Activated naive CD4-positive, alpha-beta T cell treated with anti-CD3 and anti-CD28 coated beads, Interleukin-2, amount 50 U/mL, for 72 hours (primary cell): ENCODE measurements around the gene THNSL1. TPM values are rescaled to one million over a fixed set of nuclear protein-coding genes. Genes with fewer than 3 reads are reported as not detected.

Experiments used
- ATAC-seq, 2 donors: fragments of 150-1000 bp; cut with Tn5 transposase; 2 replicates each; pipeline ENCODE4 v1.10.0; 2021; ENCODE audit warnings: mild to moderate bottlenecking in 2 of 2, moderate library complexity in 2 of 2
- DNase-seq, 2 donors: peaks; one replicate each; pipeline ENCODE4 v3.0.0; 2021 to 2022; ENCODE audit warnings: low spot score in 2 of 2
- H3K27ac Mint-ChIP-seq, 2 donors: one replicate each; pipeline ENCODE4 v1.8.0; 2022; ENCODE audit warnings: mild to moderate bottlenecking in 2 of 2, mixed read lengths in 2 of 2
- H3K36me3 Mint-ChIP-seq, 2 donors: one replicate each; pipeline ENCODE4 v1.8.0; 2022; ENCODE audit warnings: mixed read lengths in 2 of 2
- H3K9me3 Mint-ChIP-seq, 2 donors: one replicate each; pipeline ENCODE4 v1.8.0; 2022; ENCODE audit warnings: mixed read lengths in 2 of 2
- total RNA-seq, 2 donors: library from RNA; stranded (reverse); gene quantifications; one replicate each; pipeline ENCODE4 v1.2.3, GENCODE V29; 2022

The THNSL1 gene
- total RNA-seq, 2 donors from 2014 or later = 3.7 to 6.7 TPM

DNA sequence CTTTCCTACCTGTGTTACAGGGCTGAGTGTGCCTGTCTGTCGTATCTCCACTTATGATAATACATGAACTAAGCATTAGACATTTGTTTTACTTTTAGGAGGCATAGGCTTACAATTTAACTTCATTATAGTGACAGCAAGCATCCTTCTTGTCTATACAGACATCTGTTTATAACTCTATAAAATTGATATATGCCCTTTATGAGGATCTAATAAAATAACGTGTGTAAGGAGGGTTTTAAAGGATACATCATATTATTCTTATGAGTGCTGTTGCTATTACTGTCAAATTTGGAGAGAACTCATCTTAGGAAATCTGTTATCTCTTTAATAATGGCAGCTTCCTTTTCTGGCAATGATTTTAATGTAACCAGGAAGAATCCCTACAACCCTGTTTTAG lies 21.9 kb downstream of the THNSL1 start:
- Mint-ChIP-seq H3K36me3 (no peaks in the 10 kb centered on the region), H3K9me3 (no peaks in the 10 kb centered on the region)

DNA sequence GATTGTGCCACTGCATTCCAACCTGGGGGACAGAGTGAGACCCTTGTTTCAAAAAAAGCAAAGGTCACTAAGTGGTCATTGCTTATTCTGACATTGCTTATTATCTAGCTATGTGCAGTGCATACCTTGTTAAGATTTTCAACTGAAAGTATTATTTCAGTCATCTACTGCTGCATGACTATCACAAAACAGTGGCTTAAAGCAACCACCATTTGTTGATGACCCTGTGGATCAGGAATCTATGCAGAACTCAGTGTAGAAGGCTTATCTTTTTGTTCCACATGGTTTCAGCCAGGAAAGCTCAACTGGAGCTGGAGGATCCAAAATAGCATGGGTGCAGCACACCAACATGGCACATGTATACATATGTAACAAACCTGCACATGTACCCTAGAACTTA lies 23.1 kb downstream of the THNSL1 start:
- Mint-ChIP-seq H3K36me3 (no peaks in the 10 kb centered on the region), H3K27ac (no peak overlapping the region), H3K9me3 (no peaks in the 10 kb centered on the region)
- DNase-seq (no peak), ATAC-seq (no peak)

More for the DNA sequence above, 21.9 kb downstream of the THNSL1 start:
- no peak for ATAC-seq
- no peak for DNase-seq
- no peak overlapping the region for H3K27ac Mint-ChIP-seq

DNA sequence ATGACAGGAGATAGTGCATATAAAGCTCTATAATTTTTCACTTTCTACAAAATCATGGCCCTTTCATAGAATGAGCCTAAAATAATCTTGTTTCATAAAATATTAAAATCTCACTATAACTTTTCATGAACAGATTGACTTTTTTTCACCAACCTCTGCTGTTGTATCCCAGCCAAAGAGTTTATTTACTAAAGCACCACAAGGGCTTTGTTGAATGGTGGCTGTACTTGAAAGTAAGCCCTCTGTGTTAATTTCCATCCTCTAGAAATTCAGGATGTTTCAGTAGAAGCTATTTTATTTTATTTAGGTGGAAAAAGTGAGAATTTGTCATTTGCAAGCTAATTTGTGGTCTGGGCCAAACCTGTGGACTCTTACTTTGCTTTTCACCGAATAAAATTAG lies 30.2 kb downstream of the THNSL1 start:
- H3K9me3 Mint-ChIP-seq = no peaks in the 10 kb centered on the region
- ATAC-seq (no peak), DNase-seq (no peak)
- no peak overlapping the region for H3K27ac Mint-ChIP-seq
- H3K36me3 Mint-ChIP-seq = no peaks in the 10 kb centered on the region

DNA sequence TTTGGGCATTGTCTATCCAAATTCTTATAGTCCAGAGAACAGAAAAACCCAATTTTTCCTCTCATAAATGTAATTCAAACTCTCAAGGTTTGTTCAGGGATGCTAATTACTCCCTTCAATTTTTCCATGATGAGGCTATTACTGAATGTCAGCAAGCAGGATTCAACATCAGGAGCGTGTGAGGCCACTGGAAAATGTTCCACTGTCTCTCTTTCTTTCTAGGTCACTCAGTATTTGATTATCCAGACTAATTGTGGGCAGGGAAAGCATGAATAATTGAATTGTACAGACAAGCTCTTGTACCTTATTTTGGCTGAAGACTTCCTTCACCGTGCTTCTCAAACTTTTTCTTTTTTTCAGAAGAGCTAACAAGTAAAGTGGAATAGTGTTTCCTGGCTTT lies 30.7 kb downstream of the THNSL1 start:
- Mint-ChIP-seq H3K36me3 (no peaks in the 10 kb centered on the region), H3K9me3 (no peaks in the 10 kb centered on the region), H3K27ac (no peak overlapping the region)
- DNase-seq (no peak), ATAC-seq (no peak)

GRCh38 chr10:25047591-25048301 lies 31.3 kb downstream of the THNSL1 start:
- Mint-ChIP-seq H3K27ac (no peak overlapping the region), H3K9me3 (no peaks in the 10 kb centered on the region), H3K36me3 (no peaks in the 10 kb centered on the region)
- ATAC-seq (no peak), DNase-seq (no peak)

DNA sequence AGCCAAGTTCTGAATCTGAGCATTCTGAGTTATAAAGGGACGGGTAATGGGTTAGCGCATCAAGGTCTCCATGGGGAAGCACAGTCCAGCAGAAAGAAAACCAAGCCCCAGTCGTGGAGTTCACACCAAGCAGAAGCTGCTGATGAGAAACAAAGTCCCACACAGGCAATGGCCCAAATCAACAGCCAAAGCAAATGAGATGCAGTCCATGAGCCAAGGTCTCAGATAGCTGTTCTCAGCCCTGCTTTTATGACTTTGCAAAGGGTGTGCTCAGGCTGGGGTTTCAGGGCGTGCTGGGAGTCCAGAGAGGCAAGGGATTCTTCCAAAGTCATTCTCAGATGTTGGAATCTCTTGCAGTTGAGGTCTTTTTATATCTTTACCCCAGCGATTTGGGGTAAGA lies 32.0 kb downstream of the THNSL1 start:
- Mint-ChIP-seq H3K36me3 (no peaks in the 10 kb centered on the region), H3K9me3 (no peaks in the 10 kb centered on the region), H3K27ac (no peak overlapping the region)
- ATAC-seq (no peak), DNase-seq (no peak)

GRCh38 chr10:25049966-25050365 lies 33.6 kb downstream of the THNSL1 start:
- ATAC-seq (no peak), DNase-seq (no peak)
- Mint-ChIP-seq H3K9me3 (no peaks in the 10 kb centered on the region), H3K27ac (no peak overlapping the region), H3K36me3 (no peaks in the 10 kb centered on the region)

DNA sequence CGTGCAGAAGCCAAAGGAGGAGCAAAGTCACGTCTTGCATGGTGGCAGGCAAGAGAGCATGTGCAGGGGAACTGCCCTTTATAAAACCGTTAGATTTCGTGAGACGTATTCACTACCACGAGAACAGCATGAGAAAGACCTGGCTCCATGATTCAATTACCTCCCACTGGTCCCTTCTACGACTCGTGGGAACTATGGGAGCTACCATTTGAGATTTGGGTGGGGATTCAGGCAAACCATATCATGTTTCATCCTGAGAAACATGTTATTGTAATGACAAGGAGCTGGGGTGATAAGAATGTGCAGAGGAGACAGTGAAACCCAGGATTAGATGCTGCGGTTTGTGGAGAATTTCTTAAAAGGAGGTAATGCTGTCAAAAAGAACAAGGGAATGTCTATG lies 34.0 kb downstream of the THNSL1 start:
- ATAC-seq (no peak), DNase-seq (no peak)
- H3K36me3 Mint-ChIP-seq = no peaks in the 10 kb centered on the region
- no peaks in the 10 kb centered on the region for H3K9me3 Mint-ChIP-seq
- H3K27ac Mint-ChIP-seq = no peak overlapping the region

DNA sequence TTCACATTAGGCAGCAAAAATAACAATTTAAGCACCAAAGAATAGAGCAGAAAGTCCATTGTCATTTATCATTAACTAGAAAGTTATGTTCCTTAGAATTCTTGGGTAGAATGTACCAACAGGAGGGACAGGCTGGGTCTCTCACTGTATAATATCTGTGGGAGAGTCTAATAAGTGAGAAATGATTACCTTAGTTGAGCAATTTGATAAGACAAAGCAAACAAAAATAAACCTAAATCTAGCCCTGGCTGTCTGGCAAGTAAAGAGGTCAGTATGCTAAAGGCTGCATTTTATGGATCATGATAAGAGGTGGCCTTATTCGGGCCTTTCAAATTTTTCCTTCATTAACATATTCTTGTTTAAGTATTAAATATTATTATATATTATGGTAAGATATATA lies 35.6 kb downstream of the THNSL1 start:
- Mint-ChIP-seq H3K36me3 (no peaks in the 10 kb centered on the region), H3K9me3 (no peaks in the 10 kb centered on the region), H3K27ac (no peak overlapping the region)
- DNase-seq (no peak), ATAC-seq (no peak)

DNA sequence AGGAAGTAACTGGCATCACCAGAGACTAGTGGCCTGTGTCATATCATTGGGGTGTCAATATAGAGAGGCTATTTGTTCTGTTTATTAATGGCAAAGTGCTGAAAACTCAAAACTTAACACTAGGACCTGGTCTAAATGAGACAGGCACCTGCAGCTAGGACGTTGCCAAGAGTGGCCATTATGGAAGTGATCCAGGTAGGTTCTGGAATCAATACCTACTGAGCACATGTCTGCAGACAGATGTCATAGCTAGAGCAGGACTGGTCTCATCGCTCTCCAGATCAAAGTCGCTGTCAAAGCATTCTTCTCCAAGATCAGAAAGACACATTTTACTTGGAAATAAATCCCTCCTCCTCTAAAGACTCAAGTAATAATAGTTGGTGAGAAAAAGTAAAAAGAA lies 40.3 kb downstream of the THNSL1 start:
- ATAC-seq (no peak), DNase-seq (no peak)
- Mint-ChIP-seq H3K36me3 (no peaks in the 10 kb centered on the region), H3K27ac (no peak overlapping the region), H3K9me3 (no peaks in the 10 kb centered on the region)

DNA sequence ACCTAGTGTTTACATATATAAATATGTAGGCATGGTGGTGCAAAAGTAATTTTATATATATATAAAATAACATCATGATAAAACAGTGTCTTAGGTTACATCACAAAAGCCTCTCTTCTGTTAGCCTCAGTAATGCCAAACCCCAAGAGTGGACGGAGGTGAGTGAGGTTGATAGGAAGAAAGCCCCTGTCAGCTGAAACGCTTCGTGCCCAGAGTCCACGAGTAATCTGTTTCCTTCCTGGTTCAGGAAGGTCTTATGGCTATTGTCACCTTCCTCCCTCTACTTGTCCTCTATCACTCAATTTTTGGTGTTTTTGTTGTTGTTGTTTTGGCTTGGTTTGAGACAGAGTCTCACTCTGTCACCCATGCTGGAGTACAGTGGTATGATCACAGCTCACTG lies 41.5 kb downstream of the THNSL1 start:
- Mint-ChIP-seq H3K9me3 (no peaks in the 10 kb centered on the region), H3K36me3 (no peaks in the 10 kb centered on the region), H3K27ac (no peak overlapping the region)
- no peak for DNase-seq
- ATAC-seq = no peak

DNA sequence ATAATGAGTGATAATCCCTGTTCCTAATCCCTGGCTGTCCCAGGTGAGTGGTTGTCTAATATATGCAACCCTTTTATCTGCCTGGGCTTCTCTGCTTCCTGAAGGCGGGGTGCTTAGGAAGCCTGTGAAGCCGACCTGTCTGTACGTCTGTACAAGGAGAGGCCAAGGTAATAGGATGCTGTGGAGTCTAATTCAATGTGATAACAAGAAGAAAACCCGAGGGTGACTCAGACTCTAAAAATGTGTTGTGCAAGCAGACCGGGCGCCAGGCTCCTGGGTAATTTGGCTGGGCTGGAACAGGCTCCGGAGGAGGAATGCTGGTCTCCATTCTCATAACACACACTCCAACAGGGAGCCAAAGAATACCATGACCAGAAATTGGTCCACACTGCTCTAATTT lies 43.6 kb downstream of the THNSL1 start:
- DNase-seq = no peak
- H3K9me3 Mint-ChIP-seq = peaks cover 0 to 9% of the 10 kb centered on the region in 2 donors
- H3K36me3 Mint-ChIP-seq = peaks cover 0 to 14% of the 10 kb centered on the region in 2 donors
- no peak for ATAC-seq
- no peak overlapping the region for H3K27ac Mint-ChIP-seq

GRCh38 chr10:25061125-25061524 lies 44.7 kb downstream of the THNSL1 start:
- peaks cover 0 to 16% of the 10 kb centered on the region in 2 donors for H3K9me3 Mint-ChIP-seq
- ATAC-seq = no peak
- peaks cover 0 to 18% of the 10 kb centered on the region in 2 donors for H3K36me3 Mint-ChIP-seq
- H3K27ac Mint-ChIP-seq = peak overlapping the region in 1 of 2 donors; percentile 77
- no peak for DNase-seq

- ATAC-seq (no peak), DNase-seq (no peak)
- peak overlapping the region; percentile 77 to 97 for H3K27ac Mint-ChIP-seq
- peaks cover 0 to 16% of the 10 kb centered on the region in 2 donors for H3K9me3 Mint-ChIP-seq
- H3K36me3 Mint-ChIP-seq = peaks cover 0 to 18% of the 10 kb centered on the region in 2 donors
Measured at GRCh38 chr10:25061711-25062449, 45.5 kb downstream of the THNSL1 start.

- Mint-ChIP-seq H3K36me3 (peaks cover 0 to 18% of the 10 kb centered on the region in 2 donors), H3K9me3 (peaks cover 0 to 16% of the 10 kb centered on the region in 2 donors), H3K27ac (peak overlapping the region; percentile 4 to 77)
- ATAC-seq (no peak), DNase-seq (no peak)
Measured at GRCh38 chr10:25063157-25063556, 46.7 kb downstream of the THNSL1 start.

DNA sequence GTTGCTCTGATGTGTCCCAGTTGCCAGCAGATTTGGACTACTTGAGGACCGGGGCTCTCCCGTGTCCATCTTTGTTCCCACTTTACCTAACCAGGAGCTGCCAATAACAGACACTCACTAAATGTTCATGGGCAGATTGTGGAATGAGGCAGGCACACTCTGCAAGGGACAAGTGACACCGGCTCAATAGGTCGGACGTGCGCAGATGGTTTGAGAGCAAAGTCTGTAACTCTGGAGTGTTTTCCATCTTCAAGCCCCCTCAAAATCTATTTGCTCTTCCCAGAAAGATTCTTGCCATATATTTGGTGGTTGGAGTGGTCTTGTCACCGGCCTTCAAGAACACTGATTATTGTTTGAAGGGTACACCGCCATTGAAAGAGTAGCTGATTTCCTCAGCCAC lies 47.2 kb downstream of the THNSL1 start:
- DNase-seq (no peak), ATAC-seq (peak in 1 of 2 donors; percentile 39)
- H3K9me3 Mint-ChIP-seq = peaks cover 0 to 16% of the 10 kb centered on the region in 2 donors
- peaks cover 0 to 18% of the 10 kb centered on the region in 2 donors for H3K36me3 Mint-ChIP-seq
- peak overlapping the region; percentile 4 to 77 for H3K27ac Mint-ChIP-seq

DNA sequence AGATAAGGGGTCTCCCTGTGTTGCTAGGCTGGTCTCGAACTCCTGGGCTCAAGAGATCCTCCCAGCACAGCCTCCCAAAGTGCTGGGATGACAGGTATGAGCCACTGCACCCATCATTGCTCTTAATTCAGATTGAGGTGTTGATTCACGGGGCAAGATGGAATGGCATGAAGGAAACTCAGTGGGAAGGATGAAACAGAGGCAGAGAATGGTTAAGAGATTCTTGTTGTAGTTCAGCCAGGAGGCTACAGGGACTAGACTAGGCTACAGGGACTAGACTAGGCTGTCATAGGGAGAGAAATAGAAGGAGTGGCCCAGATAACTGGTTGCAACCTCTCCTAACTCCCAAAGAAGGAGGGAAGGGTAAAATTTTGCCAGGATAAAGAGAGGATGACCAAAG lies 48.0 kb downstream of the THNSL1 start:
- H3K9me3 Mint-ChIP-seq = peaks cover 0 to 16% of the 10 kb centered on the region in 2 donors
- DNase-seq (no peak), ATAC-seq (no peak)
- H3K36me3 Mint-ChIP-seq = peaks cover 0 to 18% of the 10 kb centered on the region in 2 donors
- no peak overlapping the region for H3K27ac Mint-ChIP-seq
